ENCODE data around the gene FUT1.

DNA sequence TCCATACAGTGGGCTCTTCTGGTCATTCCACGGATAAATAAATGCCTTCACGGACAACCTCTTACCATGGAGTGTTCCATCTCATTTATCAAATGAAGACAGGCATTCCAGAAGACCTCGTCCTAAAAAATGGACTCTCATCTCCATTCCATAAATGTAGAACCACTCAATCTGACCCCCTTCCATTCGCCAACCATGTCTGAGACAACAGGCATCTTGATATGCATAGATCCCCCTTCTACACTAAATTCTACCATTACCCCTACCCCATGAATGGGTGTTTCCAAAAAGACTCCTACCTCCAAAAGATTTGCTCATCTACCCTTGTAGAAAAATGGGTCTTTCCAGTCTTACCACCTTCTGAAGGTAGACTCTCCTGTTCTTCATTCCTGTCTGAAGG lies 21.0 kb downstream of the FUT1 start:
- TF ChIP-seq, protein P1, sequence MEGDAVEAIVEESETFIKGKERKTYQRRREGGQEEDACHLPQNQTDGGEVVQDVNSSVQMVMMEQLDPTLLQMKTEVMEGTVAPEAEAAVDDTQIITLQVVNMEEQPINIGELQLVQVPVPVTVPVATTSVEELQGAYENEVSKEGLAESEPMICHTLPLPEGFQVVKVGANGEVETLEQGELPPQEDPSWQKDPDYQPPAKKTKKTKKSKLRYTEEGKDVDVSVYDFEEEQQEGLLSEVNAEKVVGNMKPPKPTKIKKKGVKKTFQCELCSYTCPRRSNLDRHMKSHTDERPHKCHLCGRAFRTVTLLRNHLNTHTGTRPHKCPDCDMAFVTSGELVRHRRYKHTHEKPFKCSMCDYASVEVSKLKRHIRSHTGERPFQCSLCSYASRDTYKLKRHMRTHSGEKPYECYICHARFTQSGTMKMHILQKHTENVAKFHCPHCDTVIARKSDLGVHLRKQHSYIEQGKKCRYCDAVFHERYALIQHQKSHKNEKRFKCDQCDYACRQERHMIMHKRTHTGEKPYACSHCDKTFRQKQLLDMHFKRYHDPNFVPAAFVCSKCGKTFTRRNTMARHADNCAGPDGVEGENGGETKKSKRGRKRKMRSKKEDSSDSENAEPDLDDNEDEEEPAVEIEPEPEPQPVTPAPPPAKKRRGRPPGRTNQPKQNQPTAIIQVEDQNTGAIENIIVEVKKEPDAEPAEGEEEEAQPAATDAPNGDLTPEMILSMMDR (IDR thresholded peaks at IDR 0.05) = no peak
- TF ChIP-seq POLR2A (IDR thresholded peaks at IDR 0.05) = no peak

All from heart left ventricle (tissue), 13 donors.